PFSK-1 (cell line): ENCODE data around the gene CCDC12.

Source experiments
- POLR2AphosphoS5 ChIP-seq: IDR thresholded peaks from 2 replicates; pipeline ENCODE4 v1.6.1; 2012; ENCODE audit warnings: low read depth, mild to moderate bottlenecking, control low read depth, low read length, moderate library complexity
- SIN3A ChIP-seq: IDR thresholded peaks from 2 replicates; pipeline ENCODE4 v1.6.1; 2012; ENCODE audit warnings: mild to moderate bottlenecking, low read length, moderate library complexity, borderline replicate concordance; ENCODE audit not compliant: insufficient read depth
- TF ChIP-seq, protein P1 (sequence below), 2 experiments: IDR thresholded peaks; 2 replicates each; pipeline versions ENCODE4 v1.6.1 to v1.8.0; 2011 to 2012; ENCODE audit warnings: low read depth in 2 of 2, low read length in 2 of 2, control low read depth in 1 of 2, inconsistent platforms in 1 of 2, mild to moderate bottlenecking in 1 of 2, moderate library complexity in 1 of 2; ENCODE audit not compliant: insufficient read depth in 1 of 2

DNA sequence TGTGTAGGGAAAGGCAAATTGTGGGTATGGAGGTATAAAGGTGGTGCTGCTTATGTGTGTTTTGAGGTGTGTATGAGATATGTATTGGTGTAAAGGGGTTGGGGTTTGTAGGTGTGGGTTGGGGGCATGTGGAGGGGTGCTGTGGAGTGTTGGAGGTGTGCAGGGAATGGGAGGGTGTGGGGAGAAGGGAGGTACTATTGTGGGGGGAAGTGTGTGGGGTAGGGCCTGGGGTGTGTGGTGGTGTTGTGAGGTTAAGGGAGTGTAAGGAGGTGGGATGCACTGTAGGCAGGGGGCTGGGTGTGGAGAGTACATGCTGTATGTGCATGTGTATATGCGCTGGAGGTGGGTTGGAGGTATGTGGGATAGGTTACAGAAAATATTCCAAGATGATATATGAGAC, 15.7 kb downstream of the CCDC12 start:
- TF ChIP-seq SIN3A (no peak), POLR2AphosphoS5 (no peak)
- TF ChIP-seq, protein P1, sequence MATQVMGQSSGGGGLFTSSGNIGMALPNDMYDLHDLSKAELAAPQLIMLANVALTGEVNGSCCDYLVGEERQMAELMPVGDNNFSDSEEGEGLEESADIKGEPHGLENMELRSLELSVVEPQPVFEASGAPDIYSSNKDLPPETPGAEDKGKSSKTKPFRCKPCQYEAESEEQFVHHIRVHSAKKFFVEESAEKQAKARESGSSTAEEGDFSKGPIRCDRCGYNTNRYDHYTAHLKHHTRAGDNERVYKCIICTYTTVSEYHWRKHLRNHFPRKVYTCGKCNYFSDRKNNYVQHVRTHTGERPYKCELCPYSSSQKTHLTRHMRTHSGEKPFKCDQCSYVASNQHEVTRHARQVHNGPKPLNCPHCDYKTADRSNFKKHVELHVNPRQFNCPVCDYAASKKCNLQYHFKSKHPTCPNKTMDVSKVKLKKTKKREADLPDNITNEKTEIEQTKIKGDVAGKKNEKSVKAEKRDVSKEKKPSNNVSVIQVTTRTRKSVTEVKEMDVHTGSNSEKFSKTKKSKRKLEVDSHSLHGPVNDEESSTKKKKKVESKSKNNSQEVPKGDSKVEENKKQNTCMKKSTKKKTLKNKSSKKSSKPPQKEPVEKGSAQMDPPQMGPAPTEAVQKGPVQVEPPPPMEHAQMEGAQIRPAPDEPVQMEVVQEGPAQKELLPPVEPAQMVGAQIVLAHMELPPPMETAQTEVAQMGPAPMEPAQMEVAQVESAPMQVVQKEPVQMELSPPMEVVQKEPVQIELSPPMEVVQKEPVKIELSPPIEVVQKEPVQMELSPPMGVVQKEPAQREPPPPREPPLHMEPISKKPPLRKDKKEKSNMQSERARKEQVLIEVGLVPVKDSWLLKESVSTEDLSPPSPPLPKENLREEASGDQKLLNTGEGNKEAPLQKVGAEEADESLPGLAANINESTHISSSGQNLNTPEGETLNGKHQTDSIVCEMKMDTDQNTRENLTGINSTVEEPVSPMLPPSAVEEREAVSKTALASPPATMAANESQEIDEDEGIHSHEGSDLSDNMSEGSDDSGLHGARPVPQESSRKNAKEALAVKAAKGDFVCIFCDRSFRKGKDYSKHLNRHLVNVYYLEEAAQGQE (IDR thresholded peaks at IDR 0.05; ENCODE audit: insufficient read depth in 1 of 2, low read depth in 2 of 2, low read length in 2 of 2): no peak
